CD4-positive, CD25-positive, alpha-beta regulatory T cell (primary cell): ENCODE results near the gene CRIP2. TPM values are rescaled to one million over a fixed set of nuclear protein-coding genes. Genes with fewer than 3 reads are reported as not detected.

Experiments
- ATAC-seq, 2 donors: fragments of 150-1000 bp; cut with Tn5 transposase; one replicate each; pipeline ENCODE4 v1.10.0; 2021; ENCODE audit warnings: low read depth in 2 of 2, moderate number of reproducible peaks in 2 of 2, moderate library complexity in 1 of 2
- DNase-seq, 3 donors: peaks; one replicate each; pipeline versions ENCODE4 v3.0.0 to v3.0.0-alpha.2; 2012 to 2022; ENCODE audit warnings: mixed read lengths in 1 of 3
- H3K27ac ChIP-seq: one replicate; pipeline ENCODE4 v1.7.0; 2013; ENCODE audit warnings: mild to moderate bottlenecking, low read length; ENCODE audit not compliant: insufficient read depth, poor library complexity, severe bottlenecking
- H3K27me3 ChIP-seq: one replicate; pipeline ENCODE4 v1.7.0; 2013; ENCODE audit warnings: low read length; ENCODE audit not compliant: control insufficient read depth, insufficient read depth
- H3K36me3 ChIP-seq: one replicate; pipeline ENCODE4 v1.7.0; 2013; ENCODE audit warnings: mild to moderate bottlenecking, low read length, moderate library complexity; ENCODE audit not compliant: control insufficient read depth, insufficient read depth
- H3K4me1 ChIP-seq: 2 replicates; pipeline ENCODE4 v1.7.0; 2013; ENCODE audit warnings: mild to moderate bottlenecking, low read length; ENCODE audit not compliant: insufficient read depth, control insufficient read depth, poor library complexity, severe bottlenecking
- H3K4me3 ChIP-seq: one replicate; pipeline ENCODE4 v1.7.0; 2013; ENCODE audit warnings: low read depth, mild to moderate bottlenecking, low read length, moderate library complexity
- H3K9me3 ChIP-seq, 2 experiments: 1 replicate in 1 of 2; 2 replicates in 1 of 2; pipeline ENCODE4 v1.7.0; 2013; ENCODE audit warnings: low read length in 2 of 2, mild to moderate bottlenecking in 1 of 2, moderate library complexity in 1 of 2; ENCODE audit not compliant: control insufficient read depth in 2 of 2
- H3K27ac Mint-ChIP-seq, 3 donors: one replicate each; pipeline ENCODE4 v1.8.0; 2020 to 2022; ENCODE audit warnings: mild to moderate bottlenecking in 3 of 3, mixed read lengths in 3 of 3, moderate library complexity in 2 of 3
- H3K27me3 Mint-ChIP-seq: one replicate; pipeline ENCODE4 v1.8.0; 2022; ENCODE audit warnings: mild to moderate bottlenecking, mixed read lengths
- H3K36me3 Mint-ChIP-seq: one replicate; pipeline ENCODE4 v1.8.0; 2020; ENCODE audit warnings: mixed read lengths
- H3K4me1 Mint-ChIP-seq, 4 donors: one replicate each; pipeline ENCODE4 v1.8.0; 2020 to 2022; ENCODE audit warnings: mixed read lengths in 4 of 4, mild to moderate bottlenecking in 1 of 4
- H3K4me3 Mint-ChIP-seq, 4 donors: one replicate each; pipeline ENCODE4 v1.8.0; 2020 to 2022; ENCODE audit warnings: mild to moderate bottlenecking in 4 of 4, mixed read lengths in 4 of 4, moderate library complexity in 3 of 4
- H3K9me3 Mint-ChIP-seq, 7 donors: one replicate each; pipeline ENCODE4 v1.8.0; 2020 to 2022; ENCODE audit warnings: mixed read lengths in 7 of 7, mild to moderate bottlenecking in 3 of 7, moderate library complexity in 2 of 7
- polyA plus RNA-seq, 4 donors: library from polyadenylated mRNA; unstranded; fragments of 300-500 nt; fragmentation: Illumina TruSeq; gene quantifications; one replicate each; pipeline ENCODE4 v1.2.3, GENCODE V29; 2021
- total RNA-seq: library from RNA; stranded (reverse); gene quantifications from one replicate; pipeline ENCODE4 v1.2.3, GENCODE V29; 2022

Gene CRIP2
- total and polyA plus RNA-seq, 5 donors from 2014 or later, result 12.0 to 131 (median 37.1) TPM

- Mint-ChIP-seq H3K4me1 (peaks cover 5 to 60% (median 29%) of the 10 kb centered on the region in 4 donors), H3K9me3 (peaks cover 0 to 4% (median 0%) of the 10 kb centered on the region in 7 donors), H3K27ac (peak overlapping the region; percentile 99 to 100 (median 100)), H3K36me3 (no peaks in the 10 kb centered on the region), H3K4me3 (peak overlapping the region; percentile 86 to 95 (median 88)), H3K27me3 (peaks cover 26% of the 10 kb centered on the region)
- Histone ChIP-seq H3K36me3 (no peaks in the 10 kb centered on the region), H3K9me3 (no peaks in the 10 kb centered on the region), H3K4me1 (peaks cover 96% of the 10 kb centered on the region), H3K27me3 (no peaks in the 10 kb centered on the region), H3K27ac (peak overlapping the region; percentile 100), H3K4me3 (no peak overlapping the region)
- ATAC-seq (peak; percentile 68 to 74), DNase-seq (peak; percentile 94 to 98 (median 97))
Measured at GRCh38 chr14:105481886-105482457, 7.4 kb downstream of the CRIP2 start.

- no peaks in the 10 kb centered on the region for H3K36me3 ChIP-seq
- ATAC-seq (no peak), DNase-seq (no peak)
- H3K4me1 Mint-ChIP-seq, result peaks cover 5 to 56% (median 27%) of the 10 kb centered on the region in 4 donors
- H3K4me3 ChIP-seq, result no peak overlapping the region
- H3K27ac Mint-ChIP-seq, result peak overlapping the region; percentile 99 to 100 (median 100)
- H3K36me3 Mint-ChIP-seq, result no peaks in the 10 kb centered on the region
- H3K27ac ChIP-seq, result peak overlapping the region; percentile 100
- peaks cover 96% of the 10 kb centered on the region for H3K4me1 ChIP-seq
- H3K9me3 ChIP-seq, result no peaks in the 10 kb centered on the region
- peaks cover 0 to 2% (median 0%) of the 10 kb centered on the region in 7 donors for H3K9me3 Mint-ChIP-seq
- no peaks in the 10 kb centered on the region for H3K27me3 ChIP-seq
- H3K27me3 Mint-ChIP-seq, result peaks cover 20% of the 10 kb centered on the region
- H3K4me3 Mint-ChIP-seq, result peak overlapping the region; percentile 86 to 95 (median 88)
Measured at GRCh38 chr14:105482486-105483110, 8.0 kb downstream of the CRIP2 start.

- Histone ChIP-seq H3K9me3 (no peaks in the 10 kb centered on the region), H3K27ac (peak overlapping the region; percentile 100), H3K4me1 (peaks cover 95% of the 10 kb centered on the region), H3K27me3 (no peaks in the 10 kb centered on the region), H3K4me3 (no peak overlapping the region), H3K36me3 (no peaks in the 10 kb centered on the region)
- Mint-ChIP-seq H3K27ac (peak overlapping the region; percentile 48 to 100 (median 100)), H3K4me1 (peaks cover 5 to 62% (median 27%) of the 10 kb centered on the region in 4 donors), H3K27me3 (peaks cover 20% of the 10 kb centered on the region), H3K36me3 (no peaks in the 10 kb centered on the region), H3K4me3 (peak overlapping the region in 1 of 4 donors; percentile 41), H3K9me3 (peaks cover 0 to 2% (median 0%) of the 10 kb centered on the region in 7 donors)
- ATAC-seq (no peak), DNase-seq (no peak)
Measured at GRCh38 chr14:105483300-105484068, 8.9 kb downstream of the CRIP2 start.

- DNase-seq, result peak; percentile 51 to 72 (median 58)
- no peaks in the 10 kb centered on the region for H3K36me3 Mint-ChIP-seq
- Histone ChIP-seq H3K4me1 (peaks cover 99% of the 10 kb centered on the region), H3K9me3 (no peaks in the 10 kb centered on the region), H3K27ac (peak overlapping the region; percentile 100), H3K4me3 (no peak overlapping the region), H3K27me3 (no peaks in the 10 kb centered on the region), H3K36me3 (no peaks in the 10 kb centered on the region)
- peaks cover 0 to 2% (median 0%) of the 10 kb centered on the region in 7 donors for H3K9me3 Mint-ChIP-seq
- peaks cover 5 to 67% (median 27%) of the 10 kb centered on the region in 4 donors for H3K4me1 Mint-ChIP-seq
- H3K4me3 Mint-ChIP-seq, result peak overlapping the region; percentile 62 to 88 (median 80)
- no peak for ATAC-seq
- H3K27ac Mint-ChIP-seq, result peak overlapping the region; percentile 93 to 98 (median 97)
- peaks cover 20% of the 10 kb centered on the region for H3K27me3 Mint-ChIP-seq
Measured at GRCh38 chr14:105484069-105484996, 9.7 kb downstream of the CRIP2 start.

- H3K4me1 Mint-ChIP-seq, result peaks cover 5 to 66% (median 28%) of the 10 kb centered on the region in 4 donors
Measured at GRCh38 chr14:105484997-105485393, 10.4 kb downstream of the CRIP2 start.

GRCh38 chr14:105485739-105486162, 11.1 kb downstream of the CRIP2 start:
- Mint-ChIP-seq H3K4me3 (peak overlapping the region; percentile 41 to 93 (median 82)), H3K27ac (peak overlapping the region; percentile 93 to 98 (median 98)), H3K9me3 (no peaks in the 10 kb centered on the region), H3K36me3 (no peaks in the 10 kb centered on the region), H3K27me3 (peaks cover 12% of the 10 kb centered on the region), H3K4me1 (peaks cover 5 to 61% (median 24%) of the 10 kb centered on the region in 4 donors)
- H3K36me3 ChIP-seq, result no peaks in the 10 kb centered on the region
- H3K27ac ChIP-seq, result peak overlapping the region; percentile 100
- DNase-seq (peak; percentile 49 to 64 (median 60)), ATAC-seq (no peak)
- no peaks in the 10 kb centered on the region for H3K9me3 ChIP-seq
- H3K4me3 ChIP-seq, result no peak overlapping the region
- peaks cover 94% of the 10 kb centered on the region for H3K4me1 ChIP-seq
- no peaks in the 10 kb centered on the region for H3K27me3 ChIP-seq

More at GRCh38 chr14:105484997-105485393, 10.4 kb downstream of the CRIP2 start:
- no peak for DNase-seq
- H3K36me3 Mint-ChIP-seq, result no peaks in the 10 kb centered on the region
- Histone ChIP-seq H3K4me1 (peaks cover 99% of the 10 kb centered on the region), H3K9me3 (no peaks in the 10 kb centered on the region), H3K27me3 (no peaks in the 10 kb centered on the region), H3K27ac (peak overlapping the region; percentile 100), H3K4me3 (no peak overlapping the region), H3K36me3 (no peaks in the 10 kb centered on the region)
- peak overlapping the region in 3 of 4 donors; percentile 62 to 93 (median 87) for H3K4me3 Mint-ChIP-seq
- no peak for ATAC-seq
- H3K27ac Mint-ChIP-seq, result peak overlapping the region in 2 of 3 donors; percentile 97 to 98
- H3K27me3 Mint-ChIP-seq, result peaks cover 16% of the 10 kb centered on the region
- H3K9me3 Mint-ChIP-seq, result peaks cover 0 to 2% (median 0%) of the 10 kb centered on the region in 7 donors
